ENCODE measurements around the gene CTCF.

GRCh38 chr16:67676939-67677338 lies 114.6 kb downstream of the CTCF start:
- peak; percentile 1 for TF ChIP-seq POLR2AphosphoS5 (IDR thresholded peaks at IDR 0.05; ENCODE audit: insufficient read depth, low read depth, low read length)
- no peak for TF ChIP-seq CTCF (IDR thresholded peaks at IDR 0.05; ENCODE audit: extremely low read depth in 1 of 2, insufficient read depth in 1 of 2, low read depth in 1 of 2, low read length in 2 of 2)

All from endothelial cell of umbilical vein (primary cell).